AML-193 (cell line): ENCODE data around the gene PLA2G2F.

Experiments used
- DNase-seq, 2 experiments: peaks; one replicate each; lab custom pipeline; 2025; lab: John Stamatoyannopoulos, UW

PLA2G2F gene

GRCh38 chr1:20168564-20169491 is 29.7 kb downstream of the PLA2G2F start:
- no peak for DNase-seq

DNA sequence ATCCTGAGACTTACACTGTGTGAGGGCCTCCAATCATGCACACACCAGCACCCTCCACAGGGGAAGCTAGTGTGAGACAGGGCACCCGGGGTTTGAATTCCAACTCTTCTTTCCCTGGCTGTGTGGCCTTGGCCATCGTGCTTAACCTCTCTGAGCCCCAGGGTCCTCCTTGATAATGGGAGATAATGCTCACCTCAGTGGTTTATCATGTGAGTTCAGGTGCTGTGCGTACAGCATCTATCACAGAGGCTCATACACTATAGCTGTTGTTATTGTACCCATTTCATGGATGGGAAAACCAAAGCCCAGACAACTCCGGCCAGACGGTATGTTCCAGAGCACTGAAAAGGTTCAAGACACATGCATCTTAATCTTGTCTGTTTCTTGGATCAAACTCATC is 30.8 kb downstream of the PLA2G2F start:
- no peak for DNase-seq

DNA sequence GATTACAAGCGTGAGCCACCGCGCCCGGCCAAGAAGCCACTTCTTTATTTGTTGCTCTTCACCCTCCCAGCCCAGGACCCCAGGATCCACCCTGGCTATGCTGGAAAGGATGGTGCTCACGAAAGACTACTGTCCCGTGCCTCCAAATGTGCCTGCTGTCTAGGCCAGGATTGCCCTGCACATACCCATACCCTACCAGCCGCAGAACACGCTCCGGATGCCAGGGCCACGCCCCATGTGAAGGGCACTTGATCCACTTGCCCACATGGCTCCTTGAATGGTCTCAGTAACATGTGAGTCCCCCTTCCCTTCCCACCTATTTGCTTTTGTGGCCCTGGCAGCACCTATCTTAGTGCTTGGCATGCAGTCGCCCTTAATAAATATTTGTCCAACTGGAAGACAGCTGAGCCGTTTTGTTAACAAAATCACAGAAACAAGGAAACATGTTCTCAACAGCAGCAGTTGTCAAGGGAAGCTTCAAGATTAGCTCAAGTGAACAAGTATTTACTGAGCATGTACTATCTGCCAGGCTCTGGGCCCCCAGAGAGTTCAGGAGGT is 33.0 kb downstream of the PLA2G2F start:
- no peak for DNase-seq

GRCh38 chr1:20174937-20175666 is 36.0 kb downstream of the PLA2G2F start:
- peak; percentile 39 to 46 for DNase-seq

GRCh38 chr1:20178634-20179370 is 39.7 kb downstream of the PLA2G2F start:
- DNase-seq = no peak

DNA sequence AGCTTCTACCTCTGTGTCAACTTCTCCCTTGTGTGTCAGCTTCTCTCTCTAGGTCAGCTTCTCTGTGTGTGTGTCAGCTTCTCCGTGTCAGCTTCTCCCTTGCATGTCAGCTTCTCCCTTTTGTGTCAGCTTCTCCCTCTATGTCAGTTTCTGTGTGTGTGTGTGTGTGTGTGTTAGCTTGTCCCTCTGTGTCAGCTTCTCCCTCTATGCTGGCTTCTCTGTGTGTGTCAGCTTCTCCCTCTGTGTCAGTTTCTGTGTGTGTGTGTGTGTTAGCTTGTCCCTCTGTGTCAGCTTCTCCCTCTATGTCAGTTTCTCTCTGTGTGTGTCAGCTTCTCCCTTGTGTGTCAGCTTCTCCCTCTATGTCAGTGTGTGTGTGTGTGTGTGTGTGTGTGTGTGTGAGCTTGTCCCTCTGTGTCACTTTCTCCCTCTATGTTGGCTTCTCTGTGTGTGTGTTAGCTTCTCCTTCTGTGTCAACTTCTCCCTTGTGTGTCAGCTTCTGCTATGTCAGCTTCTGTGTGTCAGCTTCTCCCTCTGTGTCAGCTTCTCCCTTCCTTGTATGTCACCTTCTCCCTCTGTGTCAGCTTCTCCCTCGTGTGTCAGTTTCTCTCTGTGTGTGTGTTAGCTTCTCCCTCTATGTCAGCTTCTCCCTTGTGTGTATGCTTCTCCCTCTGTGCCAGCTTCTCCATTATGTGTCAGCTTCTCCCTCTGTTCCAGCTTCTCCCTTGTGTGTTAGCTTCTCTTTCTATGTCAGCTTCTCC is 40.4 kb downstream of the PLA2G2F start:
- no peak for DNase-seq

DNA sequence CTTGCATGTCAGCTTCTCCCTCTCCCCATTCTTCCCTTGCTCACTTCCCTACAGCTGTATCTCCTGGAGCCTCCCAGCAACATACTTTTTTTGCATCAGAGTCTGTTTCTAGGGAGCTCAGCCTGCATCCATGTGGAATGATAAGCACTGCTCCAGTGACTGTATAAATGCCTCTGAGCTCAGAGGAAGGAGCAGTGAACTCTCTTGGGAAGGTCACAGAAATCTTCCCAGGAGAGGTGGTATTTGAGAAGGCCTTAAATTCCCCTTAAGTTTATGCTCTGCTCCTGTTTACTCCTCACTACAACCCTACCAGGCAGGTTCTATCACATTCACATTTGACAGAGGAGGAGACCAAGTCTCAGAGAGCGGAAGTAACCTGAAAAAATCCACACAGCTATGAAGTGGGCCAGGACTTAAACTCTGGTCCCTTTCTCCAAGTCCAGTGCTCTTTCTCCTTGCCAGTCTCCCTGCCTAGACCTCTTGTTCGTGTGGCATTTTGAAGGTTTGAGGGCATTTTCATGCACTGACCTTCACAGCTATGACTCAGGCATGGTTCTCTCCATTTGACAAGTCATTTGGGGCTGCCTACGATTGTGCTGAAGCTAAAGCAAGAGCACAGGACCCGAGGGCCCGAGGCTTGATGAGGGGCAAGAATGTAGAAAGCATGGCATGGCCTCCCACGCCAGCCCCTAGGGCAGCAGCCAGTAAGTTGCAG is 41.2 kb downstream of the PLA2G2F start:
- DNase-seq = no peak

- no peak for DNase-seq
These were observed 41.7 kb downstream of the PLA2G2F start for GRCh38 chr1:20180844-20181207.

DNA sequence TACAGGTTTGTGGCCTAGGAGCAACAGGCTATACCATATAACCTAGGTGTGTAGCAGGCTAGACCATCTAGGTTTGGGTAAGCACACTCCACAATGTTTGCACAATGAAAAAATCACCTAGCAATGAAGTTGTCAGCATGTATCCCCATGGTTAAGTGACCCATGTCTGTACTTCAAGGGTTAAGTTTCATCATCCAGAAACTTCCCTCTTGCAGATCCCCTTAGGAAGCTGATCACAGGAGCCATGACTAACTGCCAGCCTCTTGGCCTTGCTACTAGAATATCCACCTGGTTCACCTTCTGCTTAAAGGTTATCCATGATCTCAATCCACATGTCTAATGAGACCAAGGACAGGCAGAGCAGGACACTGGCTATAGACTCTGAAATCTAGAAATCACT is 43.3 kb downstream of the PLA2G2F start:
- DNase-seq = no peak

DNA sequence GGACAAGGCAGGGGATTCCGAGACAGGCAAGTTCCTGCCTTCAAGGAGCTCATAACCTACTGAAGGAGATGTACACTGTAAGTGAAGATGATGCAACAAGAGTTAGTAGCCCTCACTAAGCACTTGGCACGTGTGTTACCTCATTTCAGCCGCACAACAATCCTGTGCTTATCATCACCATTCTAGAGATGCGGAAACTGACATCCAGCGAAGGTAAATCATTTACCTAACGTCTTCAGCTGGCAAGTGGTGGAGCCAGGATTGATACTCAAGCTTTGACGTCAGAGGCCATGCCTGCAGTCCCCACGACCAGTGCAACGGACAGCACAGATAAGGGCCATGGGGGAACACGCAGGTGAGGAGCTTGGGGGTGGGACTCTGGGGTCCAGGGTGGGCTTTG is 43.9 kb downstream of the PLA2G2F start:
- DNase-seq = no peak

DNA sequence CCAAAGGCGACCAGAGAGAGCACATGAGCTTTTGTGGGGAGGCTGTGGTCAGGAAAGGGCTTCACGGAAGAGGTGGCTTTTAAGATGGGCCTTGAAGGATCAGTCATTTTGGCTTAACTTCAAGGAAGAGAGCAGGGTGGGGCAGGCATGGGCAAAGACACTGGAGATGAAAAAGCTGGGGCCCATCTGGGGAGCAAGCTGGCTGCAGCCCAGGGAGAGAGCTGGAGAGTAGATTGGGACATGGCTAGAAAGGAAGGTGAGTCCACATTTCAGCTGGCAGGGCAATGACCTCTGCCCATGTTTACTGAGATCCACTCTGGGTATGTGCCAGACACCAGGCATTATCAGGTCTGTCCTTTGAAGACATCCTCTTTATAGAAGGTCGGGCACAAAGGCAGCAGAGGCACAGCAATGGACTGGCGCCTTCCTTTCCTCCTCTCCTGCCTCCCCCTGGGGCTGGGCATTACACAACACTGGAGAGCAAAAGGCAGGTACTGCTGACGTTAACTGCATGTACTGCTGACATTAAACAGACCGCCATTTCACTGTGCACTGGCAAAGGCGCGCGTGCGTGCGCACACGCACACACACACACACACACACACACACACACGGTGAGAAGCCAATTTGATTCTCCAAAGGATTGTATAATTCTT is 44.6 kb downstream of the PLA2G2F start:
- no peak for DNase-seq

GRCh38 chr1:20184481-20184900 is 45.4 kb downstream of the PLA2G2F start:
- DNase-seq = peak; percentile 40 to 54

DNA sequence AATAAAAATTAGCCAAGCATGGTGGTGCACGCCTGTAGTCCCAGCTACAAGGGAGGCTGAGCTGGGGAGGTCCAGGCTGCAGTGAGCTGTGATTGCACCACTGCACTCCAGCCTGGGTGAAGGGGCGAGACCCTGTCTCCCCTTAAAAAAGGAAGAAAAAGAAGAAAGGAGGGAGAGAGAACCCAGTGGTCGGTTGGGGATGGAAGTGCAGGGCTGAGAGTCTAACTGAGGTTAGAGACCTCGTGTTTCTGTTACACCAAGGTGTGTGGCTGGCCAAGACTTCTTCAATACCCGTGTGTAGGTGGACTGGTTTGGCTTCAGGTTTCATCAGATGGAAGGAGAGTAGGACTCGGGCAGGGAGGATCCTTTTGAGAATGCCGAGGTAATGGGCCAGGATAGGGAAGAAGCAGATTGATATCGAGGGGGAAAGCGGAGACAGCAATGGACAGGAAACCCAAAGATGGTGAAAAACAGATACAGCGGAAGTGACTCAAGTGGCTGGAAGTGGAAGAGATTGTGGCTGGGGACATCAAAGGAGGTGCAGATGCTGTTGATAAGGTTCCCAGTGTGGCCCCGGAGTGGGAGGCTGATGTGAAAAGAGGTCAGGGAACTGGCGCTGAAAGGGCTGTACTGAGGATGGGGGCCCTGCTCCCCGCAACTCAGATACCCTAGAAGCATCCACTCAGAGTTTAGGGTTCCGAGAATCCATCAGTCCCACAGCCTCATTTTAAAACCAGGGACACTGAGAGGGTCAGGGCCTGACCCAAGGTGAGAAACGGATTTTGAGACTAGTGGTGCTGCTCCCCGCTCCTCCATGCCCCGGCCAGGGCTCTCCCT is 46.1 kb downstream of the PLA2G2F start:
- peak; percentile 6 to 13 for DNase-seq

DNA sequence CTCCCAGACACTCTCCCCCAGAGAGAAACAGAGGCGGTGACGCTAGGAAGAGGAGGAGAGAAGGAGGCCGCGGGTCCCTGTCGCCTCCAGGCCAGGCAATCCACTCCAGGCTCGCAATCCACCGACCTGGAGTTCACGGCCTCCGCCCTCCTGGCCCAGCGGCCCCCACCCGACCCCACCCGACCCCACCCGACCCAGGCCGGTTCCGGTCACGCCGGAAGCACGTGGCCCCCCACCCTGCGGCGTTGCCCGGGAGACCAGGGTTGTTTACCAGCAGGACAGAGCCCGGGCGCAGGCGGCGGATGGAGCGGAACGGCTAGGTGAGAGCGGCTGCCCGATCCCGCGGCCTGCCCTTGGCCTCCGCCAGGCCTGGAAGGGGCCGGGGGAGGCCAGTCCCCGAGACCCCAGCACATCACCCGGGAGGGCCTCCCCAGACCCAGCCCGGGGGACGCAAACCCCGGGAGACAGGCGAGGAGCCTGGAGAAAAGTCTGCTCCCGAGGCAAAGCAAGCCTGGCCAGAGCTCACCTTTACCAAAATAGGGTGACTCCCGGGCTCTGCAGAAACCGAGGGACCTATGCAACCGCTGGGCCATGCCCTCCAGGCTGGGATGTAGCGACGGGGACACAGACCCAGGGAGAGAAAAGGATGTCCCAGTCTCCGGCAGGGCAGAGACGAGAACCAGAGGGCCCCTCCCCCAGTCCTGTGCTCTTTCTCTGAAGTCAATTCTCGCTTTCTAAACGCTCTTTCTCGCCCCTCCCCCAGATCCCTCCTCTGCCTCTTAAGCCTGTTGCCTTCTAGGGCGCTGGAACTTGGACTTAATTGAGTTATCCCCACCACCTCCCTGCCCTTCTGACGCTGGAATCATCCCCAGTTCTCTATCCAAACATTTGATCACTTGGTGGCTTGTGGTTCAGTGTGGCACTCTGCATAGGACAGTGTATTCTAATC is 47.0 kb downstream of the PLA2G2F start, which contains the start of the genes PLA2G2C and UBXN10:
TSS of gene PLA2G2C (minus strand) at position 685 of the 949 bp plus-strand sequence. CDS start 9,155 bp downstream, outside the sequence.
TSS of gene UBXN10 (plus strand) at position 263 of the 949 bp plus-strand sequence. CDS start 4,466 bp downstream, outside the sequence.
- no peak for DNase-seq

DNA sequence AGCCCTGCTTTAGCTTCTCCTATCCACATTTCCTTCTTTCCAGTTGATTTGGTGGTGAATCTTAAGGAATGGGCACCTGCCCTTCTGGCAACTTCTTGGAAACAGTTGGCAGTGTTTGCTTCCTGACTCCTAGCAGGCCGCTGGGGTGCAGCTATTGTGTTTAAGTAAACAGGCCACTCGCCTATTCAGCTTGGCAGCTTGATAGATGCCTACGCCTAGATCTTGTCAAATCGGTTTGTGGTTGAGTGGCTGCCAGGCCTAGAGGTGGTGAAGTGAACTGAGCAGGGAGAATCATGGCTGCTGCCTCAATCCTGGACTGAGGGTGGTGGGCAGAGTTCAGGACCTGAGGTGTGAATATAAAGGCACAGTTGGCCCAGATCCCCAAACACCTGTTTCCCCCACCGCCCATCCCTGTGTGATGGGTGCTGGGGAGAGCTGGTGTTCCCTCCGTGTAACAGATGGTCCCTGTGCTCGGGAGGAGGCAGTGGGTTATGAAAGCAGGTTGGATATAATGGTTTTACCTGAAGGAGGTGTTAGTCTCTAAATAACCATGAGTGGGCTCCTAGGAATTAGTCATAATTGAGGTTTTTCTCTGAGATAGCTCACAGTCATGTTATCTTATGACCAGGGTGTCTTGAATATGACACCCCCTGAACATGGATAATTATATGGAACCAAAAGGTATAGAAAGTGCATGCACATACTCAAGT is 48.1 kb downstream of the PLA2G2F start:
- no peak for DNase-seq

DNA sequence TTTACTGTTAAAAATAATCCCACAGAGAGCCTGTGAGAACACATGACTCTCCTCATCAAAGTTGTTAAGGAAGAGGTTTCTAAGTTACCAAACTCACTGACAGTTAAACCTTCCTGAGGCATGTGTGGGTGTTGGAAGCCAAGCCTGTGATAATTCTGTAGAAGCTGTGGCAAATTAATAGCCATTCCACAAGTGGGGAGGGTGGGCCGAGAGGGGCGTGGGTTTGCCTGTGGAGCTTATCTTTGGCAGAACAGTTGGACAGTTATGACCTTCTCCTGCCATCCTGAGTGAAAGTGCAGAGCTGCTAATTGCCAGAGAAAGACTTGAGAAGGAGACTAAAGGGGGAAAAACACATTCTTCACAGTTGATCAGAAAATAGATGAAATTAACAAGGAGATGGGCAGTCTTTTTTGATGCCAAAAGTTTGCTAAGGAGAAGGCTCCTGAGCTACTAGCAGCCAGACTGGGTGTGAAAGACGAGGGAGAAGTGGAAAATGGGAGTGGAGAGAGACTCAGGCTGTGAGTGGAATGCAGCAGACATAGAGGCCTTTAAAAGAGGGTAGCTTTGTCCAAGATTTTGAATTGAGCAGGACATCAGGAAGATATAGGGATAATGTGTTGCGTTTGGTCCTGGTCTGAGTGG is 48.8 kb downstream of the PLA2G2F start:
- no peak for DNase-seq

- DNase-seq = no peak
These were observed 49.3 kb downstream of the PLA2G2F start for GRCh38 chr1:20188455-20188817.
